NCI-H774 (cell line): ENCODE results near the gene PCDHGA5.
"Not testable (repeated sequence)": the region's sequence is repeated elsewhere in the genome, so short reads cannot be mapped to it uniquely, and the experiment has no call there.

Experiments
- DNase-seq: peaks from one replicate; lab custom pipeline; 2025; lab: John Stamatoyannopoulos, UW

Gene PCDHGA5

DNA sequence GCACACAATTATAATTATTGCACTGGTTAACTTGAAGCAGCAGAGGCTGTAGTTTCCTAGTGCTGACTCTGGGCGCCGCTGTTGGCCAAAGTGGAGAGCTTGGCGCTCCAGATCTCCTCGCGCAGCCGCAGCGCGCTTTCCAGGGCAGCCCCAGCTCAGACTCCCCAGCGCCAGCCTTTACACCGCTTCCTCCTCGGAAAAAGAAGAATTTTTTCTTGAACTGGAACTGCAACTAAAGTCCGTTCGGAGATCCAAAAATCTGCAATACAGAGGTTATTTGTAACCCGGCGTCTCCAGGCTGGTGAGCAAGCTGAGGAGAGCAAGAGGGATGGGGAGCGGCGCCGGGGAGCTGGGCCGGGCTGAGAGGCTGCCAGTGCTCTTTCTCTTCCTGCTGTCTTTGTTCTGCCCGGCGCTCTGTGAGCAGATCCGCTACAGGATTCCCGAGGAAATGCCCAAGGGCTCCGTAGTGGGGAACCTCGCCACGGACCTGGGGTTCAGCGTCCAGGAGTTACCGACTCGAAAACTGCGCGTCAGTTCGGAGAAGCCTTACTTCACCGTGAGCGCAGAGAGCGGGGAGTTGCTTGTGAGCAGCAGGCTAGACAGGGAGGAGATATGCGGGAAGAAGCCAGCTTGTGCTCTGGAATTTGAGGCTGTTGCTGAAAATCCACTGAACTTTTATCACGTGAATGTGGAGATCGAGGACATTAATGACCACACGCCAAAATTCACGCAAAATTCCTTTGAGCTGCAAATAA, 23.8 kb downstream of the PCDHGA5 start, which contains the start of gene PCDHGB4:
Gene PCDHGB4 (plus strand): TSS at position 142 of the 755 bp plus-strand sequence. CDS start 187 bp downstream, at position 329.
- DNase-seq, result not testable (repeated sequence)

DNA sequence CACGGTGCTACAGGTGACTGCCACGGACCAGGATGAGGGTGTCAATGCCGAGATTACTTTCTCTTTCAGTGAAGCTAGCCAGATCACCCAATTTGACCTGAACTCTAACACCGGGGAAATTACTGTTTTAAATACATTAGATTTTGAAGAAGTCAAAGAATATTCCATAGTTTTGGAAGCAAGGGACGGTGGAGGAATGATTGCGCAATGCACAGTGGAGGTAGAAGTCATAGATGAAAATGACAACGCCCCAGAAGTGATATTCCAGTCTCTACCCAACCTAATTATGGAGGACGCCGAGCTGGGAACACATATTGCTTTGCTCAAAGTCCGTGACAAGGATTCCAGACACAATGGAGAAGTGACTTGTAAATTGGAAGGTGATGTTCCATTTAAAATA, 24.7 kb downstream of the PCDHGA5 start:
- no peak for DNase-seq

DNA sequence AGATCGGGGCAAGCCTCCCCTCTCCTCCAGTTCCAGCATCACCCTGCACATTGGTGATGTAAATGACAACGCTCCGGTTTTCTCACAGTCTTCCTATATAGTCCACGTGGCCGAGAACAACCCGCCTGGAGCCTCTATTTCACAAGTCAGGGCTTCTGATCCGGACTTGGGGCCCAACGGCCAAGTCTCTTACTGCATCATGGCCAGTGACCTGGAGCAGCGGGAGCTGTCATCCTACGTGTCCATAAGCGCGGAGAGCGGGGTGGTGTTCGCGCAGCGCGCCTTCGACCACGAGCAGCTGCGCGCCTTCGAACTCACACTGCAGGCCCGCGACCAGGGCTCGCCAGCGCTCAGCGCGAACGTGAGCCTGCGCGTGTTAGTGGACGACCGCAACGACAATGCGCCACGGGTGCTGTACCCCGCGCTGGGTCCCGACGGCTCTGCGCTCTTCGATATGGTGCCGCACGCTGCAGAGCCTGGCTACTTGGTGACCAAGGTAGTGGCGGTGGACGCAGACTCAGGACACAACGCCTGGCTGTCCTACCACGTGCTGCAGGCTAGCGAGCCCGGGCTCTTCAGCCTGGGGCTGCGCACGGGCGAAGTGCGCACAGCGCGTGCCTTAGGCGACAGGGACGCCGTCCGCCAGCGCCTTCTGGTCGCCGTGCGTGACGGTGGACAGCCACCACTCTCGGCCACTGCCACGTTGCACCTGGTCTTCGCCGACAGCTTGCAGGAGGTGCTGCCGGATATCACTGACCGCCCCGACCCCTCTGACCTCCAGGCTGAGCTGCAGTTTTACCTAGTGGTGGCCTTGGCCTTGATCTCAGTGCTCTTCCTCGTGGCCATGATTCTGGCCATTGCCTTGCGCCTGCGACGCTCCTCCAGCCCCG, 25.4 kb downstream of the PCDHGA5 start:
- no peak for DNase-seq

DNA sequence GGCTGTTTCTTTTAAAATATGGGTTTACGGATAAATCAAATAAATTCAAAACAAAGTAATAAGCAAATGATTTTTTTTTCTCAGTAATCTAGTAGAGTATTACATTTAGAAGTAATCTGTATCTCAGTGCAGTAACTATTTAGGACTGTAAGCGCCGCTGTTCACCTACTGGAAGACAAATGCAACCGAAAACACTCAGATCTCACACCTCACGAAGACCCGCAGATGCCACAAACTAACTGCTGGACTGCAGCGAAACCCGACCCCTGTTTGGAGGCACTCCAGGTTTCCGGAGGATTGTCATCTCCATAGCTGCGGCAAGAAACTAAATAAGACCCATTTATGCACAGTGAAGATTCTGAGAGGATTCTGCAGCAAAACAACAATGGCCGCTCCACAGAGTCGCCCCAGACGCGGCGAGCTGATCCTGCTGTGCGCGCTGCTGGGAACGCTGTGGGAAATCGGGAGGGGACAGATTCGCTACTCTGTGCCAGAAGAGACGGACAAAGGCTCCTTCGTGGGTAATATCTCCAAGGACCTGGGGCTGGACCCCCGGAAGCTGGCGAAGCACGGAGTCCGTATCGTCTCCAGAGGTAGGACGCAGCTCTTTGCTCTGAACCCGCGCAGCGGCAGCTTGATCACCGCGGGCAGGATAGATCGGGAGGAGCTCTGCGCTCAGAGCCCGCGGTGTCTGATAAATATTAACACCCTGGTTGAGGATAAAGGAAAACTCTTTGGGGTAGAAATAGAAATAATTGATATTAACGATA, 28.7 kb downstream of the PCDHGA5 start, which contains the start of gene PCDHGA8:
Gene PCDHGA8 (plus strand): TSS at position 205 of the 770 bp plus-strand sequence. CDS start 181 bp downstream, at position 386.
- DNase-seq, result no peak

DNA sequence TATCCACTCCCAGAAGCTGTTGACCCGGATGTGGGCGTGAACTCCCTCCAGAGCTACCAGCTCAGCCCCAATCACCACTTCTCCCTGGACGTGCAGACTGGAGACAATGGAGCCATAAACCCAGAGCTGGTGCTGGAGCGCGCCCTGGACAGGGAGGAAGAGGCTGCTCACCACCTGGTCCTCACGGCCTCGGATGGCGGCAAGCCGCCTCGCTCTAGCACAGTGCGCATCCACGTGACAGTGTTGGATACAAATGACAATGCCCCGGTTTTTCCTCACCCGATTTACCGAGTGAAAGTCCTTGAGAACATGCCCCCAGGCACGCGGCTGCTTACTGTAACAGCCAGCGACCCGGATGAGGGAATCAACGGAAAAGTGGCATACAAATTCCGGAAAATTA, 29.3 kb downstream of the PCDHGA5 start:
- no peak for DNase-seq

DNA sequence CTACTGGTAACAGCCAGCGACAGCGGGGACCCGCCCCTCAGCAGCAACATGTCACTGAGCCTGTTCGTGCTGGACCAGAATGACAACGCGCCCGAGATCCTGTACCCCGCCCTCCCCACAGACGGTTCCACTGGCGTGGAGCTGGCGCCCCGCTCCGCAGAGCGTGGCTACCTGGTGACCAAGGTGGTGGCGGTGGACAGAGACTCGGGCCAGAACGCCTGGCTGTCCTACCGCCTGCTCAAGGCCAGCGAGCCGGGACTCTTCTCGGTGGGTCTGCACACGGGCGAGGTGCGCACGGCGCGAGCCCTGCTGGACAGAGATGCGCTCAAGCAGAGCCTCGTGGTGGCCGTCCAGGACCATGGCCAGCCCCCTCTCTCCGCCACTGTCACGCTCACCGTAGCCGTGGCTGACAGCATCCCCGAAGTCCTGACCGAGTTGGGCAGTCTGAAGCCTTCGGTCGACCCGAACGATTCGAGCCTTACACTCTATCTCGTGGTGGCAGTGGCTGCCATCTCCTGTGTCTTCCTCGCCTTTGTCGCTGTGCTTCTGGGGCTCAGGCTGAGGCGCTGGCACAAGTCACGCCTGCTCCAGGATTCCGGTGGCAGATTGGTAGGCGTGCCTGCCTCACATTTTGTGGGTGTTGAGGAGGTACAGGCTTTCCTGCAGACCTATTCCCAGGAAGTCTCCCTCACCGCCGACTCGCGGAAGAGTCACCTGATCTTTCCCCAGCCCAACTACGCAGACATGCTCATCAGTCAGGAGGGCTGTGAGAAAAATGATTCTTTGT, 30.6 kb downstream of the PCDHGA5 start:
- not testable (repeated sequence) for DNase-seq

DNA sequence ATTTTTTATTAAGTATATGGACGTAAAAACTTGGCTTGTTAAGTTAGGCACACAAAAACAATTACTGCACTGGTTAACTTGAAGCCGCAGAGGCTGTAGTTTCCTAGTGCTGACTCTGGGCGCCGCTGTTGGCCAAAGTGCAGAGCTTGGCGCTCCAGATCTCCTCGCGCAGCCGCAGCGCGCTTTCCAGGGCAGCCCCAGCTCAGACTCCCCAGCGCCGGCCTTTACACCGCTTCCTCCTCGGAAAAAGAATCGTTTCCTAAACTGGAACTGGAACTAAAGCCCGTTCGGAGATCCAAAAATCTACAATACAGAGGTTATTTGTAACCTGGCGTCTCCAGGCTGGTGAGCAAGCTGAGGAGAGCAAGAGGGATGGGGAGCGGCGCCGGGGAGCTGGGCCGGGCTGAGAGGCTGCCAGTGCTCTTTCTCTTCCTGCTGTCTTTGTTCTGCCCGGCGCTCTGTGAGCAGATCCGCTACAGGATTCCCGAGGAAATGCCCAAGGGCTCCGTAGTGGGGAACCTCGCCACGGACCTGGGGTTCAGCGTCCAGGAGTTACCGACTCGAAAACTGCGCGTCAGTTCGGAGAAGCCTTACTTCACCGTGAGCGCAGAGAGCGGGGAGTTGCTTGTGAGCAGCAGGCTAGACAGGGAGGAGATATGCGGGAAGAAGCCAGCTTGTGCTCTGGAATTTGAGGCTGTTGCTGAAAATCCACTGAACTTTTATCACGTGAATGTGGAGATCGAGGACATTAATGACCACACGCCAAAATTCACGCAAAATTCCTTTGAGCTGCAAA, 34.0 kb downstream of the PCDHGA5 start, which contains the start of gene PCDHGB5:
Gene PCDHGB5 (plus strand): TSS at position 192 of the 796 bp plus-strand sequence. CDS start 181 bp downstream, at position 373.
- not testable (repeated sequence) for DNase-seq

DNA sequence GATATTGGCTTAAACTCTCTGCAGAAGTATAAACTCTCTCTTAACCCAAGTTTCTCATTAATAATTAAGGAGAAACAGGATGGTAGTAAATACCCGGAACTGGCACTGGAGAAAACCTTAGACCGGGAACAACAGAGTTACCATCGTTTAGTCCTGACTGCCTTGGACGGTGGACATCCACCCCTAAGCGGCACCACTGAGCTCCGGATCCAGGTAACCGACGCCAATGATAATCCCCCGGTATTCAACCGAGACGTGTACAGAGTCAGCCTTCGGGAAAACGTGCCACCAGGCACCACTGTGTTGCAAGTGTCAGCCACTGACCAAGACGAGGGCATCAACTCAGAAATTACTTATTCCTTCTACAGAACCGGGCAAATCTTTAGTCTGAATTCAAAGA, 34.6 kb downstream of the PCDHGA5 start:
- no peak for DNase-seq

DNA sequence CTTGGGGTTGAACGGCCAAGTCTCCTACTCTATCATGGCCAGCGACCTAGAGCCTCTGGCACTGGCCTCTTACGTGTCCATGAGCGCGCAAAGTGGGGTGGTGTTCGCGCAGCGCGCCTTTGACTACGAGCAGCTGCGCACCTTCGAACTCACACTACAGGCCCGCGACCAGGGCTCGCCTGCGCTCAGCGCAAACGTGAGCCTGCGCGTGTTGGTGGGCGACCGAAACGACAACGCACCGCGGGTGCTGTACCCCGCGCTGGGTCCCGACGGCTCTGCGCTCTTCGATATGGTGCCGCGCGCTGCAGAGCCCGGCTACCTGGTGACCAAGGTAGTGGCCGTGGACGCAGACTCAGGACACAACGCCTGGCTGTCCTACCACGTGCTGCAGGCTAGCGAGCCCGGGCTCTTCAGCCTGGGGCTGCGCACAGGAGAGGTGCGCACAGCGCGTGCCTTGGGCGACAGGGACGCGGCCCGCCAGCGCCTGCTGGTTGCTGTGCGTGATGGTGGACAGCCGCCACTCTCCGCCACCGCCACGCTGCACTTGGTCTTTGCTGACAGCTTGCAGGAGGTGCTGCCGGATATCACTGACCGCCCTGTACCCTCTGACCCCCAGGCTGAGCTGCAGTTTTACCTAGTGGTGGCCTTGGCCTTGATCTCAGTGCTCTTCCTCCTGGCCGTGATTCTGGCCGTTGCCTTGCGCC, 35.7 kb downstream of the PCDHGA5 start:
- DNase-seq, result no peak

DNA sequence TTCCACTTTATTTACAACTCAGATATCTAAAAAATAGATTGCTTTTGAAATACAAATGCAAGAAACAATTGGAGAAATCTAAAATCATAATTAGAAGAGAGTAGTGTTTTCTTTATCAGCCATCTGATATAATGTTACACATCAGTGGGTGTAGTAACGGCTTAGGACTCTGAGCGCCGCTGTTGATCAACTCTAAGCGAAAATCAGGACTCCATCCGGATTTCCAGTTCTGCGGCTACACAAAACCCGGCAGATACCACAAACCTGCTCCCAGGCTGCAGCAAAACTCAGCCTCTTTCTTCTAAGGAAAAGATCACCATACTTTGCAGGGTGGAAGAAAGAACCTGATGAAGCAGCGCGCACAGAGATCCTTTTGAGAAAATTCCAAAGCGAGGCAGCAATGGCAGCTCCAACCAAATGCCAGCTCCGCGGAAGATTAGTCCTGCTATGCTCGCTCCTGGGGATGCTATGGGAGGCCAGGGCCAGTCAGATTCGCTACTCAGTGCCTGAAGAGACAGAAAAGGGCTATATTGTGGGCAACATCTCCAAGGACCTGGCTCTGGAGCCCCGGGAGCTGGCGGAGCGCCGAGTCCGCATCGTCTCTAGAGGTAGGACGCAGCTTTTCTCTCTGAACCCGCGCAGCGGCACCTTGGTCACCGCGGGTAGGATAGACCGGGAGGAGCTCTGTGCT, 38.7 kb downstream of the PCDHGA5 start, which contains the start of gene PCDHGA9:
Gene PCDHGA9 (plus strand): TSS at position 226 of the 691 bp plus-strand sequence. CDS start 175 bp downstream, at position 401.
- DNase-seq, result no peak

DNA sequence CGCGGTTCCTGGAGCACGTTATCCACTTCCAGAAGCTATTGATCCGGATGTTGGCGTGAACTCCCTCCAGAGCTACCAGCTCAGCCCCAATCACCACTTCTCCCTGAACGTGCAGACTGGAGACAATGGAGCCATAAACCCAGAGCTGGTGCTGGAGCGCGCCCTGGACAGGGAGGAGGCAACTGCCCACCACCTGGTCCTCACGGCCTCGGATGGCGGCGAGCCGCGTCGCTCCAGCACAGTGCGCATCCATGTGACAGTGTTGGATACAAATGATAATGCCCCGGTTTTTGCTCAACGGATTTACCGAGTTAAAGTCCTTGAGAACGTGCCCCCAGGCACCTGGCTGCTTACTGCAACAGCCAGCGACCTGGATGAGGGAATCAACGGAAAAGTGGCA, 39.4 kb downstream of the PCDHGA5 start:
- DNase-seq, result no peak

DNA sequence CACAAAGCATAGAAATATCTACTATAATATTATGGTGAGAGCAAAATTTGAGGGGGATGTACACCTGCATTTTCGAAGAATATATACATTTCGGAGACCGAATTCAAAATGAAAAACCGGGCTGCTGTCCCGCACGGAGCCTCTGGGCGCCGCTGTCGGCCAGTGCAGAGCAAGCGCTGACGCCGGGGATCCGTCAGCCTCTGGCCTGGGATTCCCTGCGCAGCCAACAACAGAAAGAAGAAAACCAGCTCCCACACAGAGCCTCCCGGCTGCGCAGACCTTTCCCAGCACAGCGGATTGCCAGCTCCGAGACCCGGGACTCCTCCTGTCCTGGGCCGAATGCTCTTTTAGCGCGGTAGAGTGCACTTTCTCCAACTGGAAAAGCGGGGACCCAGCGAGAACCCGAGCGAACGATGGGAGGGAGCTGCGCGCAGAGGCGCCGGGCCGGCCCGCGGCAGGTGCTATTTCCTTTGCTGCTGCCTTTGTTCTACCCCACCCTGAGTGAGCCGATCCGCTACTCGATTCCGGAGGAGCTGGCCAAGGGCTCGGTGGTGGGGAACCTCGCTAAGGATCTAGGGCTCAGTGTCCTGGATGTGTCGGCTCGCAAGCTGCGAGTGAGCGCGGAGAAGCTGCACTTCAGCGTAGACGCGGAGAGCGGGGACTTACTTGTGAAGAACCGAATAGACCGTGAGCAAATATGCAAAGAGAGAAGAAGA, 44.0 kb downstream of the PCDHGA5 start, which contains the start of gene PCDHGB6:
Gene PCDHGB6 (plus strand): TSS at position 232 of the 716 bp plus-strand sequence. CDS start 182 bp downstream, at position 414.
- not testable (repeated sequence) for DNase-seq

DNA sequence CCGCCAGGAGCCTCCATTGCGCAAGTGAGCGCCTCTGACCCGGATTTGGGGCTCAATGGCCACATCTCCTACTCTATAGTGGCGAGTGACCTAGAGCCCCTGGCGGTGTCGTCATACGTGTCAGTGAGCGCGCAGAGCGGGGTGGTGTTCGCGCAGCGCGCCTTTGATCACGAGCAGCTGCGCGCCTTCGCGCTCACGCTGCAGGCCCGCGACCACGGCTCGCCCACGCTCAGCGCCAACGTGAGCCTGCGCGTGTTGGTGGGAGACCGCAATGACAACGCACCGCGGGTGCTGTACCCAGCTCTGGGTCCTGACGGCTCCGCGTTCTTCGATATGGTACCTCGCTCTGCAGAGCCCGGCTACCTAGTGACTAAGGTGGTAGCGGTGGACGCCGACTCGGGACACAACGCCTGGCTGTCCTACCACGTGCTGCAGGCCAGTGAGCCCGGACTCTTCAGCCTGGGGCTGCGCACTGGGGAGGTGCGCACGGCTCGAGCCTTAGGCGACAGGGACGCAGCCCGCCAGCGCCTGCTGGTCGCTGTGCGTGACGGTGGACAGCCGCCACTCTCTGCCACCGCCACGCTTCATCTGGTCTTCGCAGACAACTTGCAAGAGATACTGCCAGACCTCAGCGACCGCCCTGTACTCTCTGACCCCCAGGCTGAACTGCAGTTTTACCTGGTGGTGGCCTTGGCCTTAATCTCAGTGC, 45.8 kb downstream of the PCDHGA5 start:
- DNase-seq, result no peak

DNA sequence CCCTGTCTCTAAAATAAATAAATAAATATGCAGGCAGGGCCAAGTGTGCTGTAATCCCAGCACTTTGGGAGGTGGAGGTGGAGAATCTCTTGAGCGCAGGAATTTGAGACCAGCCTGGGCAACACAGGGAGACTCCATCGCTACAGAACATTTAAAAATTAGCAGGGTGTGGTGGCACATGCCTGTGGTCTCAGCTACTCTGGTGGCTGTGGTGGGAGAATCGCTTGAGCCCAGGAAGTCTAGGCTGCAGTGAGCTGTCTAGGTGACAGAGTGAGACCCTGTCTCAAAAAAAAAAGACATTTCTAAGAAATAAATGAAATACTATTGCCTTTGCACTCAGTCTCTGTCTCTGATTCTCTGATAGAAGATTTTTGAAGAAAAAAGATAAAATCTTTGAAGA, 47.6 kb downstream of the PCDHGA5 start:
- DNase-seq, result no peak

DNA sequence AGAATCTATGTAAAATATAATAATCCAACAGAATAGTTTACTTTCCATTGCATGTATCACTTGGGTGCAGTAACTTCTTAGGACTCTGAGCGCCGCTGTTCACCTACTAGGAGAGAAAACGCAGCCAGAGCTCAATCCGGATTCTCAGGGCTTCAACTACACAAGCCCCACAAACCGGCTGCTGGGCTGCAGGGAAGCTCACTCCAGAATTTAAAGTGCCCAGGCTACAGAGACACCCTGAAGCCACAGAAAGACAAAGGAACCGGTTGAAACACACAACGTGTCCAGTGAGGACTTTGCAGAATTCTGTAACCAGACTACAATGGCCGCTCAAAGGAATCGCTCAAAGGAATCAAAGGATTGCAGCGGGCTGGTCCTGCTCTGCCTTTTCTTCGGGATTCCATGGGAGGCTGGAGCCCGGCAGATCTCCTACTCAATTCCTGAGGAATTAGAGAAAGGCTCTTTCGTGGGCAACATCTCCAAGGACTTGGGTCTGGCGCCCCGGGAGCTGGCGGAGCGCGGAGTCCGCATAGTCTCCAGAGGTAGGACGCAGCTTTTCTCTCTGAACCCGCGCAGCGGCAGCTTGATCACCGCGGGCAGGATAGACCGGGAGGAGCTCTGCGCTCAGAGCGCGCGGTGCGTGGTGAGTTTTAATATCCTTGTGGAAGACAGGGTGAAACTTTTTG, 49.0 kb downstream of the PCDHGA5 start, which contains the start of gene PCDHGA10:
Gene PCDHGA10 (plus strand): TSS at position 134 of the 686 bp plus-strand sequence. CDS start 189 bp downstream, at position 323.
- DNase-seq, result no peak

DNA sequence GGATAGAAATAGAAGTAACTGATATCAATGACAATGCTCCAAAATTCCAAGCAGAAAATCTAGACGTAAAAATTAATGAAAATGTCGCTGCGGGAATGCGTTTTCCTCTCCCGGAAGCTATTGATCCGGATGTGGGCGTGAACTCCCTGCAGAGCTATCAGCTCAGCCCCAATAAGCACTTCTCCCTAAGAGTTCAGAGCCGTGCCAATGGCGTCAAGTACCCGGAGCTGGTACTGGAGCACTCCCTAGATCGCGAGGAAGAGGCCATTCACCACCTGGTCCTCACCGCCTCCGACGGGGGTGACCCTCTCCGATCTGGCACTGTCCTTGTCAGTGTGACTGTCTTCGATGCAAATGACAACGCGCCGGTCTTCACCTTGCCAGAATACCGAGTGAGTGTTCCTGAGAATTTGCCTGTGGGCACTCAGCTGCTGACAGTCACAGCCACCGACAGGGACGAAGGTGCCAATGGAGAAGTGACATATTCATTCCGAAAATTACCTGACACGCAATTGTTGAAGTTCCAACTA, 49.6 kb downstream of the PCDHGA5 start:
- DNase-seq, result no peak
